GM12878 (cell line): ENCODE measurements around the gene SPATA18. TPM values are rescaled to one million over a fixed set of nuclear protein-coding genes. Genes with fewer than 3 reads are reported as not detected.

ENCODE experiments used
- ATAC-seq: fragments of 200-7000 bp; cut with Tn5 transposase; 3 replicates; pipeline ENCODE4 v1.9.1; 2020; ENCODE audit warnings: mild to moderate bottlenecking, moderate library complexity
- BruUV-seq: library from RNA; stranded (reverse); fragments of 400-500 nt; replicated peaks from 2 replicates; lab custom pipeline; 2021; lab: Mats Ljungman, UMichigan
- CTCF ChIA-PET: fragments of 300-600 bp; sonication (Branson Sonifier 250); formaldehyde crosslinking; extraction: SDS; loops from one replicate; lab custom pipeline; 2021; ENCODE audit warnings: inconsistent platforms; lab: Yijun Ruan, JAX
- POLR2A ChIA-PET: fragments of 350-600 bp; formaldehyde crosslinking; extraction: SDS; loops from one replicate; lab custom pipeline; 2021; ENCODE audit warnings: inconsistent platforms; lab: Charles Lee
- RAD21 ChIA-PET: fragments of 300-600 bp; sonication (Branson Sonifier 250); formaldehyde crosslinking; loops from one replicate; lab custom pipeline; 2023; ENCODE audit warnings: antibody characterized with exemption; ENCODE audit not compliant: unreplicated experiment; lab: Charles Lee
- SMC1A ChIA-PET: fragments of 300-600 bp; sonication (Branson Sonifier 250); formaldehyde crosslinking; loops from one replicate; lab custom pipeline; 2023; ENCODE audit not compliant: unreplicated experiment, uncharacterized antibody; lab: Charles Lee
- DNase-seq: peaks from one replicate; pipeline ENCODE4 v3.0.0-alpha.2; 2011; ENCODE audit warnings: low read depth, low spot score
- FAIRE-seq: peaks from 3 replicates; lab custom pipeline; 2011; peaks lifted over from hg19 to GRCh38; lab: Jason Lieb, UNC
- H2AFZ ChIP-seq: 2 replicates; pipeline ENCODE4 v1.6.0; 2011; ENCODE audit warnings: low read depth, low read length, control low read depth; ENCODE audit not compliant: control insufficient read depth
- H3K27ac ChIP-seq: 2 replicates; pipeline ENCODE4 v1.5.1; 2011; ENCODE audit warnings: control low read depth; ENCODE audit not compliant: control insufficient read depth, insufficient read depth
- H3K27me3 ChIP-seq, 2 experiments: replicated peaks in 1 of 2; 2 replicates each; pipeline versions ENCODE4 v1.6.0 to v1.6.1; 2011; ENCODE audit warnings: low read length in 1 of 2; ENCODE audit not compliant: control insufficient read depth in 2 of 2, insufficient read depth in 2 of 2
- H3K36me3 ChIP-seq, 2 experiments: 2 replicates each; pipeline ENCODE4 v1.5.1; 2011; ENCODE audit warnings: low read length in 1 of 2; ENCODE audit not compliant: control insufficient read depth in 2 of 2, insufficient read depth in 2 of 2
- H3K4me1 ChIP-seq: 2 replicates; pipeline ENCODE4 v1.6.1; 2011; ENCODE audit warnings: mild to moderate bottlenecking, low read length, moderate library complexity, mixed read lengths; ENCODE audit not compliant: control insufficient read depth, insufficient read depth
- H3K4me2 ChIP-seq: 2 replicates; pipeline ENCODE4 v1.6.0; 2011; ENCODE audit warnings: control low read depth; ENCODE audit not compliant: control insufficient read depth, insufficient read depth
- H3K4me3 ChIP-seq: fragments of 200-600 bp; sonication (generic); 2 replicates; pipeline ENCODE4 v1.5.1; 2016
- H3K79me2 ChIP-seq: 2 replicates; pipeline ENCODE4 v1.6.0; 2011; ENCODE audit warnings: low read length; ENCODE audit not compliant: control insufficient read depth, insufficient read depth
- H3K9ac ChIP-seq: 2 replicates; pipeline ENCODE4 v1.8.0; 2011; ENCODE audit warnings: low read length, control low read depth, mixed read lengths; ENCODE audit not compliant: control insufficient read depth, insufficient read depth
- H3K9me3 ChIP-seq: replicated peaks from 3 replicates; pipeline ENCODE4 v1.5.1; 2011; ENCODE audit warnings: mild to moderate bottlenecking, low read length; ENCODE audit not compliant: control insufficient read depth, insufficient read depth
- H4K20me1 ChIP-seq: 2 replicates; pipeline ENCODE4 v1.6.0; 2011; ENCODE audit not compliant: control insufficient read depth, insufficient read depth
- BACH1 ChIP-seq: fragments of 450-650 bp; IDR thresholded peaks from 2 replicates; pipeline ENCODE4 v1.6.1; 2017; ENCODE audit warnings: mild to moderate bottlenecking, borderline replicate concordance
- FOXK2 ChIP-seq: fragments of 450-650 bp; IDR thresholded peaks from 2 replicates; pipeline ENCODE4 v1.6.1; 2017; ENCODE audit warnings: mild to moderate bottlenecking, moderate library complexity
- HDAC2 ChIP-seq: fragments of 200-600 bp; sonication (generic); IDR thresholded peaks from 2 replicates; pipeline ENCODE4 v1.6.1; 2017
- NR2C2 ChIP-seq: IDR thresholded peaks from 2 replicates; pipeline ENCODE4 v1.6.1; 2011; ENCODE audit warnings: borderline replicate concordance, low read depth; ENCODE audit not compliant: control insufficient read depth, insufficient read length
- PML ChIP-seq: IDR thresholded peaks from 2 replicates; pipeline ENCODE4 v1.6.1; 2012; ENCODE audit warnings: low read length, inconsistent platforms
- RAD21 ChIP-seq: IDR thresholded peaks from 2 replicates; pipeline ENCODE4 v1.6.1; 2011; ENCODE audit warnings: mild to moderate bottlenecking, low read depth, low read length, moderate library complexity; ENCODE audit not compliant: insufficient read depth
- RFX5 ChIP-seq: IDR thresholded peaks from 2 replicates; pipeline ENCODE4 v1.6.1; 2011; ENCODE audit warnings: low read depth, low read length, improper control_type of control experiment
- SP1 ChIP-seq: IDR thresholded peaks from one replicate; pipeline ENCODE4 v1.6.1; 2011; ENCODE audit warnings: low read depth, low read length
- STAT3 ChIP-seq: IDR thresholded peaks from 2 replicates; pipeline ENCODE4 v1.6.1; 2011; ENCODE audit warnings: low read depth, low read length, improper control_type of control experiment
- TCF3 ChIP-seq: IDR thresholded peaks from 2 replicates; pipeline ENCODE4 v1.6.1; 2012; ENCODE audit warnings: low read depth, mild to moderate bottlenecking, low read length, borderline replicate concordance; ENCODE audit not compliant: insufficient read depth
- WRNIP1 ChIP-seq: IDR thresholded peaks from 2 replicates; pipeline ENCODE4 v1.6.1; 2011; ENCODE audit warnings: low read depth, low read length, improper control_type of control experiment, borderline replicate concordance
- ZBTB4 ChIP-seq: fragments of 450-650 bp; formaldehyde crosslinking; IDR thresholded peaks from 2 replicates; pipeline ENCODE4 v1.4.0; 2022; ENCODE audit warnings: mild to moderate bottlenecking, moderate library complexity
- WGBS: methylation state at CpG from one replicate; pipeline ENCODE4 v1.1.6; 2016; ENCODE audit warnings: low lambda C conversion rate; ENCODE audit not compliant: insufficient replicate concordance, insufficient coverage; ENCODE audit errors: missing lambda C conversion rate; 5-methylcytosine and 5-hydroxymethylcytosine counted together
- in situ Hi-C: fragments of 300-500 bp; cut with MboI; formaldehyde crosslinking; loops from 9 replicates; pipeline ENCODE4 v1.14.3; 2018; ENCODE audit warnings: mixed read lengths
- intact Hi-C: fragments of 100-400 bp; cut with micrococcal nuclease; formaldehyde crosslinking; loops from one replicate; pipeline ENCODE4 v1.14.2; 2022; ENCODE audit not compliant: unreplicated experiment
- polyA plus RNA-seq, 11 experiments: library from polyadenylated mRNA; depleted of rRNA in 4 of 11; unstranded in 6 of 11; stranded (reverse) in 5 of 11; fragments of >200 nt; fragmentation: Nextera tagmentation in 4 of 11; fragmentation: Illumina TruSeq in 1 of 11; extraction: Ambion mirVana in 4 of 11; extraction: Trizol in 1 of 11; gene quantifications; 1 replicate in 1 of 11; 2 replicates in 10 of 11; pipeline versions ENCODE4 v1.2.1 to v1.2.3, GENCODE V29; 2011 to 2016; ENCODE audit warnings: inconsistent platforms in 2 of 11, missing spikeins in 2 of 11, low read depth in 1 of 11
- total RNA-seq, 4 experiments: library from RNA; depleted of rRNA in 3 of 4; stranded (reverse); fragments of >200 nt in 3 of 4; fragmentation: Illumina TruSeq in 1 of 4; extraction: Trizol in 1 of 4; gene quantifications; 2 replicates each; pipeline versions ENCODE4 v1.2.1 to v1.2.3, GENCODE V29; 2013 to 2021
- TF ChIP-seq, protein P1 (sequence below): IDR thresholded peaks from 2 replicates; pipeline ENCODE4 v1.6.1; 2012; ENCODE audit warnings: low read depth, low read length, improper control_type of control experiment

SPATA18 gene
- total and polyA plus RNA-seq, 10 of the 15 experiments (the other 5 are each of a cell fraction or from before 2014, with no cell fraction given): 0.39 to 4.5 (median 1.9) TPM

DNA sequence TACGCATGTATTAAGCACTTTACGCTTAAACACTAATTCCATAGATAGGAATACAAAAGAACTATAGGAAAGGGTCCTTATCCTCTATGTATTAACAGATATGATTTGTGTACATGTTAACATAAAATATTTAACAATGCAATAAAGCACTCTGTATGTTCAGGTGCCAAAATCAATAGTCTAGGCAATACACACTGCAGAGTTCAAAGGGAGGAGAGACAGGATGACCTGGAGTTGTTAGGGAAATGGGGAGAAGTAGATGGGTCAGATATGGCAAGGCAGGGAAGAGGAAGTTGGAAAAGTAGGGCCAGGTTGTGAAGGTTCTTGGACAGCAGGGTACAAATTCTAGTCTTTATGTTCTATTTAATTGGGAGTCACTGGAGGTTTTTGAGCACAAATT is 15.9 kb upstream of the SPATA18 start:
- H4K20me1 ChIP-seq: no peaks in the 10 kb centered on the region
- BruUV-seq: no TSS peak
- POLR2A ChIA-PET: no interaction called here
- no peak overlapping the region for H3K4me2 ChIP-seq
- H3K27ac ChIP-seq: no peak overlapping the region
- H3K9me3 ChIP-seq: no peaks in the 10 kb centered on the region
- in situ Hi-C loops (no loop called here), intact Hi-C loops (loop anchor here (10.0 kb wide), 1 partner anchor 610 kb away; no protein-coding TSS in a partner anchor)
- CTCF ChIA-PET: interaction anchor here (0.6 to 0.7 kb wide), 2 partner anchors 9 to 18 kb away, joined by 3 read pairs; no protein-coding TSS in a partner anchor
- ATAC-seq (no peak), FAIRE-seq (no peak), DNase-seq (no peak)
- no peaks in the 10 kb centered on the region; a peak in 1 of 4 replicates for H3K27me3 ChIP-seq
- RAD21 ChIA-PET: no interaction called here
- H3K9ac ChIP-seq: no peak overlapping the region
- H3K4me3 ChIP-seq: no peak overlapping the region
- H3K79me2 ChIP-seq: no peaks in the 10 kb centered on the region
- no peaks in the 10 kb centered on the region for H3K36me3 ChIP-seq
- no peak overlapping the region for H2AFZ ChIP-seq
- peaks cover 5% of the 10 kb centered on the region; the same call in 1 of the 2 replicates for H3K4me1 ChIP-seq
- SMC1A ChIA-PET: no interaction called here
- TF ChIP-seq RAD21 (no peak), FOXK2 (no peak), RFX5 (no peak)
- WGBS: 97% methylated on average over 2 of the region's 2 CpGs

DNA sequence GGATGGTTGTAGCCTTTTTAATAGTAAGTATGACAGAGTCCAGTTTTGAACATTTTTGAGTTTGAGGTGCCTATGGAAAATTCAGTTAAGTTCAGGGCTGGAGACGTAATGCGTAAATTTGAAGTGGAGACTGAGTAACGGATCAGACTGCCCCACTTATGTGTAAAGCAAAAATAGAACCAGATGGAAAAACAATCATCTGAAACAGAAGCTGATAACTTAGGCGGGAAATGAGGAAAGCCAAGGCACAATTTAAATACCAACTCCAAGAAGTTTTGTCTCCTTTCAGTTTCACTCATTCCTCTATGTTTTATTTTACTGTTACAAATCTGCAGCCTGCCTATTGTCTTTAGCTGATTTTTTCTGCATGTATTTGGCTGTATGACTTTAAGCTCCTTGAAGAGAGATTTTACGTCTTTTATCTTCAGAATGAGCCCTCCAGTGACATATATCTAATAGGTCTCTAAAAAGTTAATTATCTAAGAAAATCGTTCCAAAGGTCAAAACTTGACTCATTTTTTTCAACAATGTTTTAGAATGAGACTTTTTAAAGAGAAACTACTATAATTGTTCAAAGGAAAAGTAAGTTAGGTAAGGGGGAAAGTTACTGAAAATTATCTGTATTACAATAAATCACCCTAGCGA is 14.1 kb upstream of the SPATA18 start:
- ChIA-PET SMC1A (interaction anchor here (2.0 to 2.2 kb wide), 2 partner anchors 11 to 175 kb away, joined by 4 to 7 read pairs; no protein-coding TSS in a partner anchor), RAD21 (interaction anchor here (1.0 kb wide), 1 partner anchor 194 kb away, joined by 3 read pairs; the partner anchor contains the start of gene DCUN1D4), POLR2A (interaction anchor here (0.6 kb wide), 1 partner anchor 1660 kb away, joined by 5 read pairs; no protein-coding TSS in a partner anchor), CTCF (interaction anchor here (2.2 kb wide), 1 partner anchor 11 kb away, joined by 10 read pairs; no protein-coding TSS in a partner anchor)
- no peaks in the 10 kb centered on the region for H3K36me3 ChIP-seq
- no peaks in the 10 kb centered on the region; a peak in 1 of 4 replicates for H3K27me3 ChIP-seq
- no peak overlapping the region for H3K27ac ChIP-seq
- DNase-seq (no peak), ATAC-seq (no peak), FAIRE-seq (no peak)
- no peaks in the 10 kb centered on the region for H3K79me2 ChIP-seq
- no peak overlapping the region for H3K9ac ChIP-seq
- peak overlapping the region; percentile 83; the same call in 1 of the 2 replicates for H2AFZ ChIP-seq
- no peaks in the 10 kb centered on the region for H4K20me1 ChIP-seq
- in situ Hi-C loops (no loop called here), intact Hi-C loops (loop anchor here (10.0 kb wide), 1 partner anchor 608 kb away; no protein-coding TSS in a partner anchor)
- peaks cover 5% of the 10 kb centered on the region; the same call in 1 of the 2 replicates for H3K4me1 ChIP-seq
- no peaks in the 10 kb centered on the region for H3K9me3 ChIP-seq
- BruUV-seq: TSS peak; percentile 54
- H3K4me2 ChIP-seq: peak overlapping the region; percentile 87
- peak overlapping the region; percentile 86 for H3K4me3 ChIP-seq
- 80% methylated on average over 7 of the region's 7 CpGs for WGBS
- TF ChIP-seq, protein P1, sequence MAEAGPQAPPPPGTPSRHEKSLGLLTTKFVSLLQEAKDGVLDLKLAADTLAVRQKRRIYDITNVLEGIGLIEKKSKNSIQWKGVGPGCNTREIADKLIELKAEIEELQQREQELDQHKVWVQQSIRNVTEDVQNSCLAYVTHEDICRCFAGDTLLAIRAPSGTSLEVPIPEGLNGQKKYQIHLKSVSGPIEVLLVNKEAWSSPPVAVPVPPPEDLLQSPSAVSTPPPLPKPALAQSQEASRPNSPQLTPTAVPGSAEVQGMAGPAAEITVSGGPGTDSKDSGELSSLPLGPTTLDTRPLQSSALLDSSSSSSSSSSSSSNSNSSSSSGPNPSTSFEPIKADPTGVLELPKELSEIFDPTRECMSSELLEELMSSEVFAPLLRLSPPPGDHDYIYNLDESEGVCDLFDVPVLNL: no peak
- TF ChIP-seq HDAC2: no peak
- no peak for TF ChIP-seq WRNIP1
- no peak for TF ChIP-seq SP1
- no peak for TF ChIP-seq ZBTB4 (CRISPR knock-in tag)
- no peak for TF ChIP-seq PML
- TF ChIP-seq NR2C2: no peak
- no peak for TF ChIP-seq TCF3
- no peak for TF ChIP-seq STAT3
- TF ChIP-seq BACH1: no peak
